Thymus (tissue), 11 donors: Measurements from ENCODE around the gene LTK. TPM values are rescaled to one million over a fixed set of nuclear protein-coding genes. Genes with fewer than 3 reads are reported as not detected.
"Not testable (repeated sequence)": the region's sequence is repeated elsewhere in the genome, so short reads cannot be mapped to it uniquely, and the experiment has no call there.

Source experiments
- DNase-seq, 9 donors: peaks; one replicate each; pipeline ENCODE4 v3.0.0-alpha.2; 2013; ENCODE audit warnings: low spot score in 9 of 9, low read depth in 6 of 9, missing footprints in 1 of 9
- H3K27ac ChIP-seq, 2 donors: one replicate each; pipeline ENCODE4 v1.5.1; 2013; ENCODE audit warnings: control low read depth in 1 of 2, low read depth in 1 of 2, low read length in 1 of 2, mild to moderate bottlenecking in 1 of 2, moderate library complexity in 1 of 2
- H3K27me3 ChIP-seq, 2 donors: one replicate each; pipeline ENCODE4 v1.5.1; 2013; ENCODE audit warnings: low read length in 1 of 2; ENCODE audit not compliant: control insufficient read depth in 2 of 2, insufficient read depth in 1 of 2
- H3K36me3 ChIP-seq, 2 donors: one replicate each; pipeline ENCODE4 v1.5.1; 2013; ENCODE audit warnings: low read length in 1 of 2, mild to moderate bottlenecking in 1 of 2, moderate library complexity in 1 of 2; ENCODE audit not compliant: control insufficient read depth in 2 of 2, insufficient read depth in 2 of 2
- H3K4me1 ChIP-seq, 2 donors: one replicate each; pipeline ENCODE4 v1.5.1; 2013; ENCODE audit warnings: low read length in 2 of 2; ENCODE audit not compliant: control insufficient read depth in 2 of 2, insufficient read depth in 2 of 2
- H3K4me3 ChIP-seq, 2 donors: one replicate each; pipeline ENCODE4 v1.5.1; 2013; ENCODE audit warnings: low read length in 2 of 2, control low read depth in 1 of 2, mild to moderate bottlenecking in 1 of 2
- H3K9me3 ChIP-seq, 2 donors: one replicate each; pipeline ENCODE4 v1.5.1; 2013; ENCODE audit warnings: low read length in 1 of 2, mild to moderate bottlenecking in 1 of 2; ENCODE audit not compliant: control insufficient read depth in 2 of 2, insufficient read depth in 1 of 2
- WGBS: extraction: QIAGEN DNeasy Blood & Tissue Kit; methylation state at CpG from one replicate; pipeline ENCODE4 v1.1.7; 2013; 5-methylcytosine and 5-hydroxymethylcytosine counted together
- polyA plus RNA-seq: library from polyadenylated mRNA; stranded (reverse); fragments of 200-250 nt; gene quantifications from one replicate; pipeline ENCODE4 v1.2.3, GENCODE V29; 2013
- total RNA-seq: library from RNA; stranded (reverse); fragments of 120-200 nt; gene quantifications from one replicate; pipeline ENCODE4 v1.2.4, GENCODE V29; 2013
- donor health status: healthy.

The LTK gene
- total and polyA plus RNA-seq, 2 donors, result 0.14 to 0.66 TPM

GRCh38 chr15:41480396-41481140, 33.1 kb downstream of the LTK start:
- no peaks in the 10 kb centered on the region for H3K4me1 ChIP-seq
- H3K4me3 ChIP-seq, result no peak overlapping the region
- no peaks in the 10 kb centered on the region for H3K27me3 ChIP-seq
- no peak for DNase-seq
- no peaks in the 10 kb centered on the region for H3K9me3 ChIP-seq
- H3K36me3 ChIP-seq, result peaks cover 45 to 64% of the 10 kb centered on the region in 2 donors
- no peak overlapping the region for H3K27ac ChIP-seq
- WGBS, result 97% methylated on average over 12 of the region's 12 CpGs

GRCh38 chr15:41476416-41477048, 37.1 kb downstream of the LTK start:
- H3K4me1 ChIP-seq, result no peaks in the 10 kb centered on the region
- no peaks in the 10 kb centered on the region for H3K9me3 ChIP-seq
- peaks cover 76 to 83% of the 10 kb centered on the region in 2 donors for H3K36me3 ChIP-seq
- H3K27me3 ChIP-seq, result no peaks in the 10 kb centered on the region
- no peak overlapping the region for H3K27ac ChIP-seq
- no peak for DNase-seq
- no peak overlapping the region for H3K4me3 ChIP-seq
- 97% methylated on average over 5 of the region's 5 CpGs for WGBS

- Histone ChIP-seq H3K4me1 (no peaks in the 10 kb centered on the region), H3K9me3 (no peaks in the 10 kb centered on the region), H3K4me3 (no peak overlapping the region), H3K27me3 (no peaks in the 10 kb centered on the region), H3K36me3 (peaks cover 76 to 80% of the 10 kb centered on the region in 2 donors), H3K27ac (no peak overlapping the region)
- DNase-seq, result no peak
- 82% methylated on average over 2 of the region's 2 CpGs for WGBS
Measured at GRCh38 chr15:41474941-41475340, 38.7 kb downstream of the LTK start.

GRCh38 chr15:41474436-41474835, 39.2 kb downstream of the LTK start:
- H3K4me3 ChIP-seq, result no peak overlapping the region
- peaks cover 78 to 79% of the 10 kb centered on the region in 2 donors for H3K36me3 ChIP-seq
- no peaks in the 10 kb centered on the region for H3K4me1 ChIP-seq
- WGBS, result 98% methylated on average over 8 of the region's 8 CpGs
- no peaks in the 10 kb centered on the region for H3K9me3 ChIP-seq
- no peak overlapping the region for H3K27ac ChIP-seq
- H3K27me3 ChIP-seq, result no peaks in the 10 kb centered on the region
- no peak for DNase-seq

GRCh38 chr15:41473418-41473817, 40.2 kb downstream of the LTK start:
- H3K27me3 ChIP-seq, result no peaks in the 10 kb centered on the region
- 99% methylated on average over 11 of the region's 11 CpGs for WGBS
- H3K4me1 ChIP-seq, result no peaks in the 10 kb centered on the region
- no peaks in the 10 kb centered on the region for H3K9me3 ChIP-seq
- DNase-seq, result no peak
- peaks cover 70 to 71% of the 10 kb centered on the region in 2 donors for H3K36me3 ChIP-seq
- no peak overlapping the region for H3K4me3 ChIP-seq
- H3K27ac ChIP-seq, result no peak overlapping the region

GRCh38 chr15:41469644-41470043, 44.0 kb downstream of the LTK start:
- peaks cover 59 to 60% of the 10 kb centered on the region in 2 donors for H3K36me3 ChIP-seq
- not testable (repeated sequence) for DNase-seq, H3K4me3 ChIP-seq, H3K27ac ChIP-seq, H3K4me1 ChIP-seq, H3K9me3 ChIP-seq, H3K27me3 ChIP-seq
- 97% methylated on average over 6 of the region's 6 CpGs for WGBS

- peaks cover 51 to 53% of the 10 kb centered on the region in 2 donors for H3K36me3 ChIP-seq
- no peak overlapping the region for H3K27ac ChIP-seq
- H3K4me1 ChIP-seq, result no peaks in the 10 kb centered on the region
- H3K9me3 ChIP-seq, result no peaks in the 10 kb centered on the region
- no peaks in the 10 kb centered on the region for H3K27me3 ChIP-seq
- 96% methylated on average over 3 of the region's 3 CpGs for WGBS
- DNase-seq, result no peak
- H3K4me3 ChIP-seq, result no peak overlapping the region
Measured at GRCh38 chr15:41466711-41467110, 46.9 kb downstream of the LTK start.

- 96% methylated on average over 8 of the region's 8 CpGs for WGBS
- Histone ChIP-seq H3K4me1 (no peaks in the 10 kb centered on the region), H3K36me3 (peaks cover 47 to 48% of the 10 kb centered on the region in 2 donors), H3K27ac (no peak overlapping the region), H3K9me3 (no peaks in the 10 kb centered on the region), H3K27me3 (no peaks in the 10 kb centered on the region), H3K4me3 (no peak overlapping the region)
- peak in 8 of 9 donors; percentile 3 to 58 (median 30) for DNase-seq
Measured at GRCh38 chr15:41465822-41466421, 47.7 kb downstream of the LTK start.

GRCh38 chr15:41464889-41465580, 48.6 kb downstream of the LTK start:
- DNase-seq, result no peak
- 96% methylated on average over 9 of the region's 9 CpGs for WGBS
- H3K27ac ChIP-seq, result no peak overlapping the region
- H3K36me3 ChIP-seq, result peaks cover 39 to 42% of the 10 kb centered on the region in 2 donors
- no peak overlapping the region for H3K4me3 ChIP-seq
- H3K9me3 ChIP-seq, result no peaks in the 10 kb centered on the region
- H3K27me3 ChIP-seq, result no peaks in the 10 kb centered on the region
- H3K4me1 ChIP-seq, result no peaks in the 10 kb centered on the region
